ENCODE data around the gene GRID1. TPM values are rescaled to one million over a fixed set of nuclear protein-coding genes. Genes with fewer than 3 reads are reported as not detected.

GRID1 gene
- total and polyA plus RNA-seq, 9 of the 15 experiments (the other 6 are each of a cell fraction or from before 2014, with no cell fraction given): 0.01 to 7.2 (median 1.2) TPM

DNA sequence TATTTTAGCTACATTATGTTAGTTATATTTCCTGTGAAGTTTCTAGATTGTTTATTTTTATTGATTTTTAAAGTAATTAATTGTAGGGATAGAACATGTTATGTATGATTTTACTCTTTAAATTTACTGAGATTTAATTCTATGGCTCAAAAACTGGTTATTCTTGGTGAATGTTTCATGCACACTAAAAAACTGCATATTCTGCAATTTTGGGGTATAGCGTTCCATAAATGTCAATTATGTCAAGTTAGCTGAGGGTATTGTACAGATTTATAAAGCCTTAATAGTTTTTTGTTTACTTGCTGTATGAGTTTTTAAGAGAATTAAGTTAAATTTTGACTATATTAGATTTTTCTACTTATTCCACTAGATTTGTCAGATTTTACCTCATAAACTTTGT is 669.7 kb downstream of the GRID1 start:
- DNase-seq (ENCODE audit: extremely low read depth in 1 of 4, low spot score in 3 of 4): no peak
- no peak for FAIRE-seq
- Histone ChIP-seq H3K9me1 (ENCODE audit: control insufficient read depth, insufficient read depth, low read length) (no peaks in the 10 kb centered on the region), H3K9ac (ENCODE audit: insufficient read depth in 1 of 2, low read depth in 2 of 2, low read length in 2 of 2) (no peak overlapping the region), H3K36me3 (ENCODE audit: control insufficient read depth, insufficient read depth, low read length) (no peaks in the 10 kb centered on the region), H3K27me3 (ENCODE audit: control insufficient read depth in 2 of 2, insufficient read depth in 2 of 2, low read length in 2 of 2) (no peaks in the 10 kb centered on the region), H3K4me3 (no peak overlapping the region), H3K79me2 (ENCODE audit: control insufficient read depth, insufficient read depth, low read length) (no peaks in the 10 kb centered on the region), H3K4me2 (ENCODE audit: insufficient read depth, low read length) (no peak overlapping the region), H3K9me3 (replicated peaks; ENCODE audit: control insufficient read depth, insufficient read depth, low read depth, low read length) (no peaks in the 10 kb centered on the region), H4K20me1 (replicated peaks; ENCODE audit: control insufficient read depth, insufficient read depth, low read length) (no peaks in the 10 kb centered on the region), H3K4me1 (replicated peaks in 1 of 2; ENCODE audit: control insufficient read depth in 2 of 2, insufficient read depth in 2 of 2, low read length in 2 of 2) (no peaks in the 10 kb centered on the region), H2AFZ (ENCODE audit: low read depth, low read length) (no peak overlapping the region), H3K27ac (ENCODE audit: extremely low read depth, low read depth, low read length) (no peak overlapping the region)
- ATAC-seq: no peak
- POLR2A ChIA-PET: no interaction called here
- 21% methylated on average over 1 of the region's 1 CpG for WGBS (ENCODE audit: insufficient coverage, low coverage, missing lambda C conversion rate)
- peak; percentile 8; the same call in 1 of the 2 replicates for TF ChIP-seq MAFK (IDR thresholded peaks at IDR 0.05; ENCODE audit: low read length)
- no peak for TF ChIP-seq ESRRA (IDR thresholded peaks at IDR 0.05; ENCODE audit: borderline replicate concordance, low read depth)
- no peak for TF ChIP-seq ZNF778 (CRISPR knock-in tag; IDR thresholded peaks at IDR 0.05)
- no peak for TF ChIP-seq CCAR2 (IDR thresholded peaks at IDR 0.05; ENCODE audit: low read depth, low read length)
- peak; percentile 29; the same call in 1 of the 2 replicates for TF ChIP-seq C11orf30 (IDR thresholded peaks at IDR 0.05; ENCODE audit: low read depth)
- TF ChIP-seq, protein P1, sequence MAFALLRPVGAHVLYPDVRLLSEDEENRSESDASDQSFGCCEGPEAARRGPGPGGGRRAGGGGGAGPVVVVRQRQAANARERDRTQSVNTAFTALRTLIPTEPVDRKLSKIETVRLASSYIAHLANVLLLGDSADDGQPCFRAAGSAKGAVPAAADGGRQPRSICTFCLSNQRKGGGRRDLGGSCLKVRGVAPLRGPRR (CRISPR knock-in tag; IDR thresholded peaks at IDR 0.05): no peak
- TF ChIP-seq ZNF316 (IDR thresholded peaks at IDR 0.05): peak; percentile 55; the same call in 1 of the 2 replicates
- intact Hi-C loops (cut with micrococcal nuclease) (no loop called here), in situ Hi-C loops (cut with MboI) (no loop called here)
- CTCF ChIA-PET (ENCODE audit: low intra/inter-chr PET ratio): no interaction called here
- BruUV-seq (replicated peaks): no TSS peak

DNA sequence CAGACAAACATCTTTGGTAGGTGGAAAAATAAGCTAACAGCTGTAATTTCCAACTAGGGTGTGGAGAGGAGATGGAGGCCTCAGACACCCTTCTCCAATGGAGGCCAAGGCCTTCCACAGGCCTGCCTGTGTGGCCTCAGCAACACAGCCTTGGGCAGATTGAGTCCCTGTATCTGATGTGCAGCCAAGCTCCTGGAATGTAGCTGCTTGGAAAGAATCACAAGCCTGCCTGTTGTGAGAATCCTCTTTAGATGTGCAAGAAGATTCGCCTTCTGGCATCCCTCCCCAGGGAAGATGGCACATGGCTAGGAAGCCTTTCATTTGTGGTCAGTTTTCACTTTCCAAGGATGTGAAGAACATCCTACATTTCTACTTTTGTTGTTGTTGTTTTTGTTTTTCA is 684.0 kb downstream of the GRID1 start:
- no peak overlapping the region for H3K4me3 ChIP-seq
- BruUV-seq (replicated peaks): no TSS peak
- in situ Hi-C loops (cut with MboI) (no loop called here), intact Hi-C loops (cut with micrococcal nuclease) (no loop called here)
- H3K27me3 ChIP-seq (ENCODE audit: control insufficient read depth in 2 of 2, insufficient read depth in 2 of 2, low read length in 2 of 2): no peaks in the 10 kb centered on the region
- 0% methylated on average over 1 of the region's 1 CpG for WGBS (ENCODE audit: insufficient coverage, low coverage, missing lambda C conversion rate)
- H3K36me3 ChIP-seq (ENCODE audit: control insufficient read depth, insufficient read depth, low read length): no peaks in the 10 kb centered on the region
- no peak overlapping the region for H3K9ac ChIP-seq (ENCODE audit: insufficient read depth in 1 of 2, low read depth in 2 of 2, low read length in 2 of 2)
- H3K9me3 ChIP-seq (replicated peaks; ENCODE audit: control insufficient read depth, insufficient read depth, low read depth, low read length): no peaks in the 10 kb centered on the region
- POLR2A ChIA-PET: no interaction called here
- DNase-seq (ENCODE audit: extremely low read depth in 1 of 4, low spot score in 3 of 4): no peak
- no peak for FAIRE-seq
- H3K4me2 ChIP-seq (ENCODE audit: insufficient read depth, low read length): no peak overlapping the region
- H4K20me1 ChIP-seq (replicated peaks; ENCODE audit: control insufficient read depth, insufficient read depth, low read length): no peaks in the 10 kb centered on the region
- H3K4me1 ChIP-seq (replicated peaks in 1 of 2; ENCODE audit: control insufficient read depth in 2 of 2, insufficient read depth in 2 of 2, low read length in 2 of 2): no peaks in the 10 kb centered on the region
- H3K9me1 ChIP-seq (ENCODE audit: control insufficient read depth, insufficient read depth, low read length): no peaks in the 10 kb centered on the region
- TF ChIP-seq CBFA2T3 (IDR thresholded peaks at IDR 0.05) (no peak), MYBL2 (IDR thresholded peaks at IDR 0.05; ENCODE audit: low read depth) (no peak), MYBL2 (CRISPR knock-in tag; IDR thresholded peaks at IDR 0.05; ENCODE audit: borderline replicate concordance) (no peak), CCNT2 (IDR thresholded peaks at IDR 0.05; ENCODE audit: borderline replicate concordance, extremely low read depth, insufficient read length, low read depth, low read length) (no peak)
- TF ChIP-seq, protein P2, sequence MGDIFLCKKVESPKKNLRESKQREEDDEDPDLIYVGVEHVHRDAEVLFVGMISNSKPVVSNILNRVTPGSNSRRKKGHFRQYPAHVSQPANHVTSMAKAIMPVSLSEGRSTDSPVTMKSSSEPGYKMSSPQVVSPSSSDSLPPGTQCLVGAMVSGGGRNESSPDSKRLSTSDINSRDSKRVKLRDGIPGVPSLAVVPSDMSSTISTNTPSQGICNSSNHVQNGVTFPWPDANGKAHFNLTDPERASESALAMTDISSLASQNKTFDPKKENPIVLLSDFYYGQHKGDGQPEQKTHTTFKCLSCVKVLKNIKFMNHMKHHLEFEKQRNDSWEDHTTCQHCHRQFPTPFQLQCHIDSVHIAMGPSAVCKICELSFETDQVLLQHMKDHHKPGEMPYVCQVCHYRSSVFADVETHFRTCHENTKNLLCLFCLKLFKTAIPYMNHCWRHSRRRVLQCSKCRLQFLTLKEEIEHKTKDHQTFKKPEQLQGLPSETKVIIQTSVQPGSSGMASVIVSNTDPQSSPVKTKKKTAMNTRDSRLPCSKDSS (IDR thresholded peaks at IDR 0.05; ENCODE audit: low read depth, partially characterized antibody): no peak
- ATAC-seq: no peak
- H2AFZ ChIP-seq (ENCODE audit: low read depth, low read length): no peak overlapping the region
- no peaks in the 10 kb centered on the region for H3K79me2 ChIP-seq (ENCODE audit: control insufficient read depth, insufficient read depth, low read length)
- CTCF ChIA-PET (ENCODE audit: low intra/inter-chr PET ratio): no interaction called here
- no peak overlapping the region for H3K27ac ChIP-seq (ENCODE audit: extremely low read depth, low read depth, low read length)
